WTC11 (cell line): ENCODE measurements around the gene ATRIP. TPM values are rescaled to one million over a fixed set of nuclear protein-coding genes. Genes with fewer than 3 reads are reported as not detected.

Source experiments
- ATAC-seq: fragments of 200-7000 bp; cut with Tn5 transposase; 2 replicates; pipeline ENCODE4 v1.10.0; 2021; ENCODE audit warnings: mild to moderate bottlenecking, moderate library complexity
- CTCF ChIA-PET: fragments of 300-600 bp; sonication (Branson Sonifier 250); formaldehyde crosslinking; loops from one replicate; lab custom pipeline; 2021; ENCODE audit warnings: antibody characterized with exemption; lab: Charles Lee
- POLR2A ChIA-PET: fragments of 350-600 bp; sonication (Branson Sonifier 250); formaldehyde crosslinking; loops from one replicate; lab custom pipeline; 2021; ENCODE audit warnings: antibody characterized with exemption; lab: Charles Lee
- DNase-seq: peaks from one replicate; pipeline ENCODE4 v3.0.0; 2021; ENCODE audit warnings: low spot score
- H3K27ac Mint-ChIP-seq: 2 replicates; pipeline ENCODE4 v1.8.0; 2021; ENCODE audit warnings: mixed read lengths
- H3K27me3 Mint-ChIP-seq: 2 replicates; pipeline ENCODE4 v1.8.0; 2021; ENCODE audit warnings: low read depth, mild to moderate bottlenecking, moderate library complexity, mixed read lengths
- H3K36me3 Mint-ChIP-seq: 2 replicates; pipeline ENCODE4 v1.8.0; 2021; ENCODE audit warnings: mixed read lengths
- H3K4me1 Mint-ChIP-seq: 2 replicates; pipeline ENCODE4 v1.8.0; 2022; ENCODE audit warnings: mixed read lengths
- H3K4me3 Mint-ChIP-seq: 2 replicates; pipeline ENCODE4 v1.8.0; 2021; ENCODE audit warnings: mild to moderate bottlenecking, moderate library complexity, mixed read lengths
- H3K9me3 Mint-ChIP-seq: 2 replicates; pipeline ENCODE4 v1.8.0; 2021; ENCODE audit warnings: mixed read lengths
- FOXK1 ChIP-seq: sonication (generic); formaldehyde crosslinking; IDR thresholded peaks from 2 replicates; pipeline ENCODE4 v1.8.0; 2022; ENCODE audit warnings: mild to moderate bottlenecking, moderate library complexity, missing genetic modification reagents
- HMGXB4 ChIP-seq: sonication (generic); formaldehyde crosslinking; IDR thresholded peaks from 2 replicates; pipeline ENCODE4 v1.8.1; 2023; ENCODE audit warnings: mild to moderate bottlenecking, moderate library complexity, missing genetic modification reagents
- IRF1 ChIP-seq: sonication (generic); formaldehyde crosslinking; IDR thresholded peaks from 2 replicates; pipeline ENCODE4 v1.8.0; 2023; ENCODE audit warnings: missing genetic modification reagents
- JAZF1 ChIP-seq: fragments of 250-450 bp; sonication (Bioruptor Pico); IDR thresholded peaks from 2 replicates; pipeline ENCODE4 v1.9.0; 2021; ENCODE audit warnings: moderate library complexity, mild to moderate bottlenecking, inconsistent platforms
- KAT7 ChIP-seq: sonication (generic); formaldehyde crosslinking; IDR thresholded peaks from 2 replicates; pipeline ENCODE4 v1.8.1; 2023; ENCODE audit warnings: missing genetic modification reagents, mild to moderate bottlenecking, borderline replicate concordance
- MYBL2 ChIP-seq: sonication (generic); formaldehyde crosslinking; IDR thresholded peaks from 2 replicates; pipeline ENCODE4 v1.8.1; 2023; ENCODE audit warnings: mild to moderate bottlenecking, moderate library complexity, missing genetic modification reagents
- NR2C2 ChIP-seq: sonication (generic); formaldehyde crosslinking; IDR thresholded peaks from 2 replicates; pipeline ENCODE4 v1.8.0; 2022; ENCODE audit warnings: mild to moderate bottlenecking, missing genetic modification reagents
- ZBTB21 ChIP-seq: sonication (generic); formaldehyde crosslinking; IDR thresholded peaks from 2 replicates; pipeline ENCODE4 v1.8.1; 2023; ENCODE audit warnings: mild to moderate bottlenecking, missing genetic modification reagents, borderline replicate concordance
- ZNF532 ChIP-seq: fragments of 250-450 bp; sonication (Bioruptor Pico); IDR thresholded peaks from 2 replicates; pipeline ENCODE4 v1.9.0; 2021; ENCODE audit warnings: mild to moderate bottlenecking, borderline replicate concordance
- total RNA-seq: library from RNA; stranded (reverse); gene quantifications from 3 replicates; pipeline ENCODE4 v1.2.3, GENCODE V29; 2021

Gene ATRIP
- total RNA-seq, 1 experiment from 2014 or later = 18.2 TPM

GRCh38 chr3:48423883-48424695 is 22.4 kb upstream of the ATRIP start (continued):
- TF ChIP-seq NR2C2 (CRISPR knock-in tag) = no peak
- TF ChIP-seq FOXK1 (CRISPR knock-in tag) = no peak
- no peak for TF ChIP-seq MYBL2

- peaks cover 33% of the 10 kb centered on the region for H3K4me1 Mint-ChIP-seq
- no peaks in the 10 kb centered on the region for H3K9me3 Mint-ChIP-seq
- ChIA-PET CTCF (interaction anchor here (18.3 kb wide), 1 partner anchor 11 kb away, joined by 218 read pairs; no protein-coding TSS in a partner anchor), POLR2A (no interaction called here)
- DNase-seq = no peak
- no peaks in the 10 kb centered on the region for H3K27me3 Mint-ChIP-seq
- H3K36me3 Mint-ChIP-seq = no peaks in the 10 kb centered on the region; the same call in 1 of the 2 replicates
- no peak for TF ChIP-seq JAZF1 (CRISPR knock-in tag)
- no peak for TF ChIP-seq ZBTB21 (CRISPR knock-in tag)
- TF ChIP-seq HMGXB4 = no peak
- H3K4me3 Mint-ChIP-seq = no peak overlapping the region
- peak overlapping the region; percentile 83 for H3K27ac Mint-ChIP-seq
- ATAC-seq = no peak
These were observed 21.2 kb upstream of the ATRIP start for GRCh38 chr3:48425281-48425812.

- no peaks in the 10 kb centered on the region for H3K9me3 Mint-ChIP-seq
- H3K27me3 Mint-ChIP-seq = no peaks in the 10 kb centered on the region
- no peak overlapping the region for H3K27ac Mint-ChIP-seq
- POLR2A ChIA-PET = no interaction called here
- H3K36me3 Mint-ChIP-seq = peaks cover under 1% of the 10 kb centered on the region; the same call in 1 of the 2 replicates
- DNase-seq = no peak
- H3K4me3 Mint-ChIP-seq = no peak overlapping the region
- ATAC-seq = no peak
- H3K4me1 Mint-ChIP-seq = peaks cover 44% of the 10 kb centered on the region
- 0 out of 2 replicates have a peak, but pooled peaks have one; percentile 42 for TF ChIP-seq KAT7 (CRISPR knock-in tag)
- no peak for TF ChIP-seq ZNF532 (CRISPR knock-in tag)
- TF ChIP-seq, all 79 proteins: peak for 1
- CTCF ChIA-PET = interaction anchor here (8.2 to 18.3 kb wide), 2 partner anchors 10 to 26 kb away, joined by 142 to 218 read pairs; no protein-coding TSS in a partner anchor
These were observed 20.1 kb upstream of the ATRIP start for GRCh38 chr3:48426401-48426909.

GRCh38 chr3:48426944-48427629 is 19.4 kb upstream of the ATRIP start:
- Mint-ChIP-seq H3K27me3 (no peaks in the 10 kb centered on the region), H3K27ac (peak overlapping the region; percentile 86), H3K4me3 (peak overlapping the region; percentile 75), H3K9me3 (no peaks in the 10 kb centered on the region), H3K4me1 (peaks cover 49% of the 10 kb centered on the region), H3K36me3 (peaks cover 7% of the 10 kb centered on the region)
- ChIA-PET CTCF (interaction anchor here (8.2 to 18.3 kb wide), 2 partner anchors 9 to 27 kb away, joined by 142 to 218 read pairs; no protein-coding TSS in a partner anchor), POLR2A (no interaction called here)
- no peak for TF ChIP-seq IRF1
- ATAC-seq (no peak), DNase-seq (no peak)
